Osteocyte (in vitro differentiated cells): ENCODE data around the gene WHRN. TPM values are rescaled to one million over a fixed set of nuclear protein-coding genes. Genes with fewer than 3 reads are reported as not detected.

Experiments used
- DNase-seq: peaks from one replicate; pipeline ENCODE4 v3.0.0; 2021; ENCODE audit warnings: mixed read lengths; ENCODE audit not compliant: unreplicated experiment; ENCODE audit errors: extremely low spot score
- H3K27ac Mint-ChIP-seq: one replicate; pipeline ENCODE4 v1.8.0; 2021; ENCODE audit warnings: mild to moderate bottlenecking, mixed read lengths; ENCODE audit not compliant: unreplicated experiment
- H3K27me3 Mint-ChIP-seq: one replicate; pipeline ENCODE4 v1.8.0; 2021; ENCODE audit warnings: mixed read lengths; ENCODE audit not compliant: unreplicated experiment
- H3K36me3 Mint-ChIP-seq: one replicate; pipeline ENCODE4 v1.8.0; 2021; ENCODE audit warnings: mixed read lengths; ENCODE audit not compliant: unreplicated experiment
- H3K4me1 Mint-ChIP-seq: one replicate; pipeline ENCODE4 v1.8.0; 2021; ENCODE audit warnings: mixed read lengths; ENCODE audit not compliant: unreplicated experiment
- H3K4me3 Mint-ChIP-seq: one replicate; pipeline ENCODE4 v1.8.0; 2021; ENCODE audit warnings: mild to moderate bottlenecking, moderate library complexity, mixed read lengths; ENCODE audit not compliant: unreplicated experiment
- H3K9me3 Mint-ChIP-seq: one replicate; pipeline ENCODE4 v1.8.0; 2021; ENCODE audit warnings: mixed read lengths; ENCODE audit not compliant: unreplicated experiment
- CTCF ChIP-seq: fragments of 200-600 bp; sonication (generic); IDR thresholded peaks from 2 replicates; pipeline ENCODE4 v1.5.0; 2021; ENCODE audit warnings: antibody characterized with exemption, mild to moderate bottlenecking, moderate library complexity
- total RNA-seq: library from RNA; stranded (reverse); gene quantifications from 2 replicates; pipeline ENCODE4 v1.2.1, GENCODE V29; 2021

WHRN gene
- total RNA-seq, 1 donor from 2014 or later: 12.0 TPM

GRCh38 chr9:114462791-114463190, 42.5 kb downstream of the WHRN start:
- no peak for TF ChIP-seq CTCF
- no peaks in the 10 kb centered on the region for H3K27me3 Mint-ChIP-seq
- H3K36me3 Mint-ChIP-seq: peaks cover 13% of the 10 kb centered on the region
- H3K27ac Mint-ChIP-seq: no peak overlapping the region
- DNase-seq: no peak
- no peaks in the 10 kb centered on the region for H3K9me3 Mint-ChIP-seq
- no peak overlapping the region for H3K4me3 Mint-ChIP-seq
- H3K4me1 Mint-ChIP-seq: no peaks in the 10 kb centered on the region

- DNase-seq: no peak
- Mint-ChIP-seq H3K4me3 (no peak overlapping the region), H3K27me3 (no peaks in the 10 kb centered on the region), H3K4me1 (no peaks in the 10 kb centered on the region), H3K27ac (no peak overlapping the region), H3K9me3 (no peaks in the 10 kb centered on the region), H3K36me3 (peaks cover 13% of the 10 kb centered on the region)
- no peak for TF ChIP-seq CTCF
Measured at GRCh38 chr9:114461468-114461867, 43.8 kb downstream of the WHRN start.

GRCh38 chr9:114460513-114461199, 44.6 kb downstream of the WHRN start:
- Mint-ChIP-seq H3K27me3 (no peaks in the 10 kb centered on the region), H3K9me3 (no peaks in the 10 kb centered on the region), H3K27ac (no peak overlapping the region), H3K36me3 (peaks cover 13% of the 10 kb centered on the region), H3K4me1 (no peaks in the 10 kb centered on the region), H3K4me3 (no peak overlapping the region)
- DNase-seq: no peak
- no peak for TF ChIP-seq CTCF

GRCh38 chr9:114459464-114459863, 45.8 kb downstream of the WHRN start:
- no peak overlapping the region for H3K27ac Mint-ChIP-seq
- H3K4me3 Mint-ChIP-seq: no peak overlapping the region
- no peaks in the 10 kb centered on the region for H3K27me3 Mint-ChIP-seq
- no peaks in the 10 kb centered on the region for H3K4me1 Mint-ChIP-seq
- H3K36me3 Mint-ChIP-seq: peaks cover 7% of the 10 kb centered on the region
- peaks cover 2% of the 10 kb centered on the region for H3K9me3 Mint-ChIP-seq
- no peak for TF ChIP-seq CTCF
- DNase-seq: no peak

- Mint-ChIP-seq H3K4me1 (no peaks in the 10 kb centered on the region), H3K27ac (no peak overlapping the region), H3K9me3 (peaks cover 13% of the 10 kb centered on the region), H3K27me3 (no peaks in the 10 kb centered on the region), H3K36me3 (peaks cover 3% of the 10 kb centered on the region), H3K4me3 (no peak overlapping the region)
- no peak for DNase-seq
- no peak for TF ChIP-seq CTCF
Measured at GRCh38 chr9:114456929-114457328, 48.3 kb downstream of the WHRN start.
